Activated gamma-delta T cell treated with anti-CD3 and anti-CD28 coated beads, Interleukin-2, amount 50 U/mL, for 16 hours (primary cell): ENCODE measurements around the gene LRRC8E.
A peak's percentile ranks its signal among the peaks of the same experiment; 100 is the strongest.
"Not testable (repeated sequence)": the region's sequence is repeated elsewhere in the genome, so short reads cannot be mapped to it uniquely, and the experiment has no call there.

Source experiments
- DNase-seq: peaks from one replicate; pipeline ENCODE4 v3.0.0-alpha.2; 2020; ENCODE audit warnings: low read depth

LRRC8E gene

DNA sequence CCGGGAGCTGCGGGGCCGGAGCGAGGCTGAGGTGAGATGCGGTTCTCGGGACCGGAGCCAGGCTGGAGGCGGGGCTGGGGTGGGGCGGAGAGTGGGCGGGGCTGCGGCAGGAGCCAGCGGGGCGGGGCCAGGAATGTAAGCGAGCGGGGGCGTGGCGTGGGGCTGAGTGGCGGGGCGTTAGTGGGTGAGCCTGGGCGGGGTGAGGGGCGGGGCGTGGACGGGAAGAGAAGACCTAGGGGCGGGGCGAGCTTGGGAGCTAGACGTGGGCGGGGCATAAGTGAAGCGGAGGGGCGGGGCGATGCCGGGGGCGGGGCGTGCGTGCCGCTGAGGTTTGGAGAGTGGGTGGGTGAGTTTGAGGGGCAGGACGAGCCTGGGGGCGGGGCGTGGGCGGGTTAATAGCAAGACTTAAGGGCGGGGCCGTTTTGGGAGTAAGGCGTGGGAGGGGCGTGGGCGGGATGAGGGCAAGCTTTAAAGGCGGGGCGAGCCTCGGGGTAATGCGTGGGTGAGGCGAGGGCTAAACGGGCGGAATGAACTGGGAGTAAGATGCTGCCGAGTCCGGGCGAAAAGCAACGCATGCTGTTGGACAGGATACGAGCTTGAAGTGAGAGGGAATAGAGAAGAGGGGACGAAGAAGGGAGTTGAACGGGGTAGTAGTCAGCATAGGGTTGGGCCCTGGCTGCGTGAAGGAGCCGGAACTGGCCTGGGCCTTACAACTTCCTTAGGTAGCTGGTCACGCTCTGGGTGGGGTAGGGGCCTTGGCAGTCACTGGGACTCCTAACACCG, 32.4 kb downstream of the LRRC8E start:
- peak; percentile 99 for DNase-seq

DNA sequence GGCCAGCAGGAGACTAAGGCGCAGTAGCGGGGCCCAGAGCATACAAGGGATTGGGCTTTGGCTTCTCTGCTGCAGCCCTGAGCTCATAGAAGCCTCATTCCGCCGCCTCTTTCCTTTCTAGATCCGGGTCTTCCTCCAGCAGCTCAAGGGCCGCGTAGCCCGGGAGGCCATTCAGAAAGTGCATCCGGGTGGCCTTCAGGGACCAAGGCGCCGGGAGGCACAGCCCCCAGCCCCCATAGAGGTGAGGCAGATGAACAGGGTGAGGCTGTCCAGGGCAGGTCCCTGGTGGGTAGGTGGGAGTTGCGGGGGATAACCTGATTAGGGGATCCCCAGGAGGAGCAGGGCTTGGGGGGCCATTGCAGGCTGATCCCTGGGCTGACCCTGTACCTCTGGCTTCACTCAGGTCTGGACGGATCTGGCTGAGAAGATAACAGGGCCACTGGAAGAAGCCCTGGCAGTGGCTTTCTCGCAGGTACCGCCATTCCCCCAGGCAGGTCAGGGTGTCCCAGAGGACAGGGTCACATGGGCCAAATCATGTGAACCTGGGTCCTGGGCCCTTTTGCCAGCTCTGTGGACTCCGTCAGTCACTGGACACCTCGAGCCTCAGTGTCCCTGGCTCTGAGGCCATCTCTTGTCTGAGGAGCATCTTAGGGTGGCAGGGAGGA, 33.1 kb downstream of the LRRC8E start:
- DNase-seq, result no peak

DNA sequence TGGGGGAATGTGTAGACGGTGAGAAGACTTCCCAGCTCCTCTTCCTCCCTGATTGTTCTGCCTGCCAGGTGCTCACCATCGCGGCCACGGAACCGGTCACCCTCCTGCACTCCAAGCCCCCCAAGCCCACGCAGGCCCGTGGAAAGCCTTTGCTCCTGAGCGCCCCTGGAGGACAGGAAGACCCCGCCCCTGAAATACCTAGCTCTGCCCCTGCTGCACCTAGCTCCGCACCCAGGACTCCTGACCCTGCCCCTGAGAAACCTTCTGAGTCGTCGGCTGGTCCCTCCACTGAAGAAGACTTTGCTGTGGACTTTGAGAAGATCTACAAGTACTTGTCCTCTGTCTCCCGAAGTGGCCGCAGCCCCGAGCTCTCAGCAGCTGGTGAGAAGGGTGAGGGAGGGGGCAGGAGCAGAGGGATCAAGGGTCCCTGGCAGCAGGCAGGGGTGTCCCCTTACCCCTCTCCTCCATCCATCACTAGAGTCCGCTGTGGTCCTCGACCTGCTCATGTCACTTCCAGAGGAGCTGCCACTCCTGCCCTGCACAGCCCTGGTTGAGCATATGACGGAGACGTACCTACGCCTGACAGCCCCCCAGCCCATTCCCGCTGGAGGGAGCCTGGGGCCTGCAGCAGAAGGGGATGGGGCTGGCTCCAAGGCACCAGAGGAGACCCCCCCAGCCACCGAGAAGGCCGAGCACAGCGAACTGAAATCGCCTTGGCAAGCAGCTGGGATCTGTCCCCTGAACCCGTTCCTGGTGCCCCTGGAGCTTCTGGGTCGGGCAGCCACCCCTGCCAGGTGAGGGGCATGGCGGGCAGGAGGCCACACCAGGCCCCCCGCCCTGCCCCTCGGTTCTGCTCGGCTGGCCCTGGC, 33.9 kb downstream of the LRRC8E start:
- no peak for DNase-seq

- DNase-seq, result no peak
Measured at GRCh38 chr19:7922836-7923195, 34.5 kb downstream of the LRRC8E start.

DNA sequence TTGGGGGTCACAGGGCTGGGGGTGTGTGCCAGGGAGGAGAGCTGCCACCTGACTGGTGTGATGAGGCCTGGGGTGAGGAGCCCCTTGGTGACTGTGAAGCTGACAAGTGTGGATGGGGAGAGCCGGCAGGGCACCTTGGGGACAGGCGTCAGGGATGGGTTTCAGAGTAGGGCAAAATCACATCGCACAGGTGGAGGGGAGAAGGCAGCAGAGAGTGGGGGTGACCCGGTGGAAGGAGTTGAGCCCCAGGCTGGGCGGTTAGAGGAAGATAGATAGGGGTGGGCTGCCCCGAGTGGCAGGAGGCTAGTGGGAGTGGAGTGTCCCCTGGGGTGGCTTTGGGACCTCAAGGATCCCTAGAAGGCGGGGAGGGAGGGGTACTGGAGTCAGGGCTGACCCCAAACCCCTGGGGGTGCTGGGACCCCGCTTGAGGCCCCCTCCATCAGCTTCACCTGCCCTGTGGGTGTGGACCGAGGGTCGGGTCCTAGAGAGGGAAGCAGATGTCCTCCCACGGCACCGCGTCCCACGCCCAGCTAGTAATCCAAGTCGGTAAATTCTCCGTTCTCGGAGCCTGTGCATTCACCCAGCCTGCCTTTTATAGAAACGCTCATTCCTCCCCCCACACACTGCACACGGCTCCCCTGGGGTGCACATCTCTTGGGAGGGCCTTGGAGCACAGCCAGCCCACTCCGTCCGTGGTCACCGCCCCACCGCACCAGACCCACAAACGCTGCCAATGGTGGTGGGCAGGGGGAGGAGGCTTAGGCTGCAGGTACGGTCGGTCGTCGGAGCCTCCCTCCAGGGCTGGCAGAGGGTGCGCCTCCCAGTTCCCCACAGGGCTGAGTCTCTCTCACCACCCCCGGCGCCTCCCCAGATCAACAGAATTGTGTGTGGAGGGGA, 35.2 kb downstream of the LRRC8E start:
- DNase-seq, result no peak

- DNase-seq, result no peak
Measured at GRCh38 chr19:7924241-7924640, 35.9 kb downstream of the LRRC8E start.

- DNase-seq, result no peak
Measured at GRCh38 chr19:7924651-7925170, 36.4 kb downstream of the LRRC8E start.

- DNase-seq, result peak; percentile 68
Measured at GRCh38 chr19:7925171-7925851, 37.0 kb downstream of the LRRC8E start.

DNA sequence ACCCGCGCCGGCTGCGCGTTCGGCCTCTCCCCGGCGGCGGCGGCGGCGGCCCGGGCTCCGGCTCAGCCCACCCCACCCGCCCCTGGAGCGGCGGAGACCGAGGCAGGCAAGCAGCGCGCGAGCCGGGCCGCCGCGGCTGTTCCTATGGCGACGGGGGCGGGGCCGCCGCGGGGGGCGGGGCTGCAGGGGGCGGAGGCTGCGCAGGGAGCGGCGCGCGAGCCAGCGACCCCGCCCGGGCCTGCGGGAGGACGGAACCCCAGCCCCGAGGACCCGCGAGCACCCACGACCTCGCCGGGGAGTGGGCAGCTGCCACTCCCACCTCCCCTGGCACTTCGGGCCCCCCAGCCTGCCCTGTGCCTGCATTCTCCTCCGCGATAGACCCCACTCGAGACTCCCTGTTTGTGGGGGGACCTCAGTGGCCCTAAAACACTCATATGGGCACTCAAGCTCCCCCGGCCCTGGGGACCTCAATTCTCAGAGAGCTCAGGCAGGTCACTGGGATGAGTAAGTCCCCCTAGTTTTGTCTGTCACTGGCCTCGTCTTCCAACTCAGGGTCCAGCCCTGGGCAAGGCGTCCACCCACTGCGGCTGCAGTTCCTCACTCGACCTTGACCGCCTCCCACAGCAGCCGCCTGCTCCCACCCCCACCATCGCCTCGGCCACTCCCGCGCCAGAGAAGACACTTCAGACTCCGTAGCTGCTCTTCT, 37.9 kb downstream of the LRRC8E start, which contains the start of gene CTXN1:
TSS of gene CTXN1 (minus strand) at position 115 of the 706 bp plus-strand sequence. CDS start 597 bp downstream, outside the sequence.
- peak; percentile 58 for DNase-seq

- DNase-seq, result no peak
Measured at GRCh38 chr19:7926727-7927604, 38.7 kb downstream of the LRRC8E start.

DNA sequence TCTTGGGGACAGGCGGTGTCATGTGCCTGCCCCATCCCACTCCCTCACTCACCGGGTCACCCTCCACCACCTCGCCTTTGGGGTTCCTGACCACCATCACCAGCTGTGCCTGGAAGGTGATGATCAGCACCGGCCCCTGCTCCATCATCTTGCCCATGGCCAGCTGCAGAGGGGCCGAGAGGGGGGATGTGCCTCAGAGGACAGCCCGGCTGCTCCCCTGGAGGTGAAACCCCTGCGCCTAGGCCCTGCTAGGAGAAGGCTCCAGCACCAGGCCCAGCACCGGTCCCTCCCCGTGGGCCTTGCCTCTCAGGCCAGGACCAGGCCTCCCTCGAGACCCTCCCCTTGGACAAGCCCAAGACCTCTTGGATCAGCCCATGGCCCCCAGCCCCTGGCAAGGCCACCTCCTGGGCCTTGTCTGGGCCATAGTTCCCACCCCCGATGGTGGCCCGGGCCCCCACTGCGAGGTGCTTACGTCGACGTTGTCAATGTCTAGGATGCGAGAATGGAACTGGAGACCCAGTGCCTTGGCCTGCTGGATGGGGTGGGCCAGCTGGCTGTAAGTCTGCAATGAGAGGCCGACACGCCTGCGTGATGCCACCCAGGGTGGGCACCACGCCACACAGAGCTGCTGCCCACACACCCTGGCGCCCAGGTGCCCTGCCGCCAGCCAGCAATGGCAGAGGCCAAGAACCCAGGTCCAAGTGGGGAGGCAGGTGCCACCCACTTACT, 39.5 kb downstream of the LRRC8E start:
- no peak for DNase-seq

DNA sequence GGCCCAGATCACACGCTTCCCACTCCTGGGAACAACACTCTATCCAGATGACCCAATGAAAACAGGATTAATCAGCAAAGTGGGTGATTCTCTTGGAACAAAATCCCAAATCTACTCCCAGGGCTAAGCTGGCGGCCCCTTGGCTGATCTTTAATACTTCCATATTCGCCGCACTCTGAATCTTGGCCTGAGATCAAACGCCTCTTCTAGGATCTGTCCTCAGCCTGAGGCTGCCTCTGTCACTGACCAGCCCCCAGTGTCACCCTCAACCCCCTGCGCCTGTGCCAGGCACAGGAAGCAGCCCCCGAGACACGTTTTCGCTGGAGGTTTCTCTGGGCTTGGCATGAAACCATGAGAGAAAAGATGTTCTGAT, 40.0 kb downstream of the LRRC8E start:
- no peak for DNase-seq

GRCh38 chr19:7928741-7929701, 40.7 kb downstream of the LRRC8E start:
- DNase-seq, result peak; percentile 67

DNA sequence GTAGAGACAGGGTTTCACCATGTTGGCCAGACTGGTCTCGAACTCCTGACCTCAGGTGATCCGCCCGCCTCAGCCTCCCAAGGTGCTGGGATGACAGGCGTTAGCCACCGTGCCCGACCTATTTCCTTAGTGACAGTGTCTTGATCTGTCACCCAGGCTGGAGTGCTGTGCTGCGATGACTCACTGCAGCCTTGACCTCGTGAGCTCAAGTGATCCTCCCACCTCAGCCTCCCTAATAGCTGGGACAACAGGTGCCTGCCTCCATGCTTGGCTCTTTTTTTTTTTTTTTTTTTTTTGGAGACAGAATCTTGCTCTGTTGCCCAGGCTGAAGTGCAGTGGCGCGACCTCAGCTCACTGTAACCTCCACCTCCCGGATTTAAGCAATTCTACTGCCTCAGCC, 41.7 kb downstream of the LRRC8E start:
- not testable (repeated sequence) for DNase-seq

- no peak for DNase-seq
Measured at GRCh38 chr19:7930765-7931164, 42.5 kb downstream of the LRRC8E start.

GRCh38 chr19:7931221-7932061, 43.1 kb downstream of the LRRC8E start:
- no peak for DNase-seq
